Kidney epithelial cell (primary cell): ENCODE results near the gene MAP4K3. TPM values are rescaled to one million over a fixed set of nuclear protein-coding genes. Genes with fewer than 3 reads are reported as not detected.

Experiments
- DNase-seq: peaks from one replicate; pipeline ENCODE4 v3.0.0-alpha.2; 2010; ENCODE audit warnings: low read depth
- H3K27me3 ChIP-seq: 2 replicates; pipeline ENCODE4 v1.6.0; 2011; ENCODE audit warnings: low read length; ENCODE audit not compliant: control insufficient read depth, insufficient read depth
- H3K36me3 ChIP-seq: 2 replicates; pipeline ENCODE4 v1.5.1; 2011; ENCODE audit warnings: low read length; ENCODE audit not compliant: control insufficient read depth, insufficient read depth
- H3K4me3 ChIP-seq: 2 replicates; pipeline ENCODE4 v1.5.1; 2011; ENCODE audit warnings: low read depth, mild to moderate bottlenecking, control low read depth, low read length
- total RNA-seq: library from RNA; depleted of rRNA; stranded (reverse); fragments of >200 nt; gene quantifications from 2 replicates; pipeline ENCODE4 v1.2.3, GENCODE V29; 2015
- TF ChIP-seq, protein P1 (sequence below): IDR thresholded peaks from 2 replicates; pipeline ENCODE4 v1.5.1; 2011; ENCODE audit warnings: mild to moderate bottlenecking, moderate library complexity, low read length, control low read depth, inconsistent platforms; ENCODE audit not compliant: insufficient read depth, poor library complexity, severe bottlenecking

MAP4K3 gene
- total RNA-seq, 1 donor from 2014 or later = 25.7 TPM

DNA sequence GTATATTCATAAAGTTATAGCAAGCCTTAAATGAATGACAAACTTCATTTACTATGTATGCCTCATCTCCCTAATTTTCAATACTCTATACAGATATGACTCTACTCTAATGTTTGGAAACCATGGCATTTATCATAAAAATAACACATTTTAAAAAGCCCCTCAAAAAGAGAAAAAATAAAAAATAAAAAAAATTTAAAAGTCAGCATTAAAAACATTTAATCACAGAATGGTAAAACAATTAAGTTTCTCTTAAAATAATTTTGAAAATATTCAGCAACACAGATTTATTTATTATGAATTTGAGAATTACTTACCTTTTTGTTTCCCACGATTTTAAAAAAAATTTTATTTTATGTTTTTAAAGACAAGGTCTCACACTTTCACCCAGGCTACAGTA, 128.3 kb downstream of the MAP4K3 start:
- DNase-seq = no peak
- Histone ChIP-seq H3K36me3 (peaks cover 2% of the 10 kb centered on the region), H3K27me3 (no peaks in the 10 kb centered on the region), H3K4me3 (no peak overlapping the region)
- TF ChIP-seq, protein P1, sequence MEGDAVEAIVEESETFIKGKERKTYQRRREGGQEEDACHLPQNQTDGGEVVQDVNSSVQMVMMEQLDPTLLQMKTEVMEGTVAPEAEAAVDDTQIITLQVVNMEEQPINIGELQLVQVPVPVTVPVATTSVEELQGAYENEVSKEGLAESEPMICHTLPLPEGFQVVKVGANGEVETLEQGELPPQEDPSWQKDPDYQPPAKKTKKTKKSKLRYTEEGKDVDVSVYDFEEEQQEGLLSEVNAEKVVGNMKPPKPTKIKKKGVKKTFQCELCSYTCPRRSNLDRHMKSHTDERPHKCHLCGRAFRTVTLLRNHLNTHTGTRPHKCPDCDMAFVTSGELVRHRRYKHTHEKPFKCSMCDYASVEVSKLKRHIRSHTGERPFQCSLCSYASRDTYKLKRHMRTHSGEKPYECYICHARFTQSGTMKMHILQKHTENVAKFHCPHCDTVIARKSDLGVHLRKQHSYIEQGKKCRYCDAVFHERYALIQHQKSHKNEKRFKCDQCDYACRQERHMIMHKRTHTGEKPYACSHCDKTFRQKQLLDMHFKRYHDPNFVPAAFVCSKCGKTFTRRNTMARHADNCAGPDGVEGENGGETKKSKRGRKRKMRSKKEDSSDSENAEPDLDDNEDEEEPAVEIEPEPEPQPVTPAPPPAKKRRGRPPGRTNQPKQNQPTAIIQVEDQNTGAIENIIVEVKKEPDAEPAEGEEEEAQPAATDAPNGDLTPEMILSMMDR = no peak

GRCh38 chr2:39306626-39307025, 130.5 kb downstream of the MAP4K3 start:
- TF ChIP-seq, protein P1 = no peak
- Histone ChIP-seq H3K27me3 (no peaks in the 10 kb centered on the region), H3K4me3 (no peak overlapping the region), H3K36me3 (peaks cover 2% of the 10 kb centered on the region)
- no peak for DNase-seq

GRCh38 chr2:39304729-39305128, 132.4 kb downstream of the MAP4K3 start:
- DNase-seq = no peak

GRCh38 chr2:39304200-39304599, 132.9 kb downstream of the MAP4K3 start:
- TF ChIP-seq, protein P1 = no peak
- H3K4me3 ChIP-seq = no peak overlapping the region
- no peak for DNase-seq
- H3K27me3 ChIP-seq = no peaks in the 10 kb centered on the region
- no peaks in the 10 kb centered on the region for H3K36me3 ChIP-seq

More at GRCh38 chr2:39304729-39305128, 132.4 kb downstream of the MAP4K3 start:
- Histone ChIP-seq H3K36me3 (no peaks in the 10 kb centered on the region), H3K4me3 (no peak overlapping the region), H3K27me3 (no peaks in the 10 kb centered on the region)
- TF ChIP-seq, protein P1 = no peak

DNA sequence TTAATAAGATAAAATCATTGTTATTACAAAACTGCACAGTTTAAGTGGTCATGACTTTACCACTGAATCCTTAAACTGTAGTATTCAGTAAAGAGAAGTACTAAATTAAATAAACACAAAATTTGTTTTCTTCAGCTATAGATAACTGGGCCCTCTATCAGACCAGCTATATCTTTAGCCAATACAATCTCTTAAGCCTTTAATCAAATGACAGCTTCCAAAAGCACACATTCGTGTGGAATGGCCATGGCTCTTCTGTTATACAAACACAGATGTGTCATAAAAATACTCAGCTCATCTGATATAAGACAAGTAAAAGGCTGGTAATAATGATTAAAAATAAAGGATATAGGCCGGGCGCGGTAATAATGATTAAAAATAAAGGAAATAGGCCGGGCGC, 135.7 kb downstream of the MAP4K3 start:
- no peak for DNase-seq
- H3K27me3 ChIP-seq = no peaks in the 10 kb centered on the region
- no peak overlapping the region for H3K4me3 ChIP-seq
- no peaks in the 10 kb centered on the region for H3K36me3 ChIP-seq
- TF ChIP-seq, protein P1 = no peak
